ENCODE results near the gene INS. TPM values are rescaled to one million over a fixed set of nuclear protein-coding genes. Genes with fewer than 3 reads are reported as not detected.
A peak's percentile ranks its signal among the peaks of the same experiment; 100 is the strongest.

Gene INS
- total RNA-seq, 1 experiment from 2014 or later, result not detected

GRCh38 chr11:2173150-2173693 is 12.2 kb upstream of the INS start:
- H3K79me2 ChIP-seq (ENCODE audit: insufficient read depth, low read length), result no peaks in the 10 kb centered on the region
- no peaks in the 10 kb centered on the region; a peak in 1 of 5 replicates for H3K9me3 Mint-ChIP-seq
- no peaks in the 10 kb centered on the region for H3K36me3 Mint-ChIP-seq (ENCODE audit: insufficient read depth in 1 of 3, low read depth in 3 of 3)
- no peak overlapping the region for H3K14ac ChIP-seq (ENCODE audit: insufficient read depth, low read length)
- no peak overlapping the region for H2BK12ac ChIP-seq (ENCODE audit: insufficient read length, low read depth, low read length)
- no peaks in the 10 kb centered on the region for H4K20me1 ChIP-seq (ENCODE audit: control insufficient read depth, insufficient read depth, insufficient read length)
- no peaks in the 10 kb centered on the region for H3K27me3 ChIP-seq (ENCODE audit: insufficient read depth, low read length)
- H3K56ac ChIP-seq (ENCODE audit: insufficient read length, low read depth, low read length), result no peak overlapping the region
- no peak overlapping the region for H3K4me2 ChIP-seq (ENCODE audit: insufficient read depth, insufficient read length, low read length)
- no CpG with 5 or more reads among the region's 16 CpGs for WGBS (ENCODE audit: extremely low coverage, insufficient read length, low lambda C conversion rate)
- H3K27me3 Mint-ChIP-seq (ENCODE audit: low read depth), result peaks cover 11% of the 10 kb centered on the region
- no peak overlapping the region for H2BK120ac ChIP-seq (ENCODE audit: low read depth, low read length, poor library complexity, severe bottlenecking)
- H3K9ac ChIP-seq (ENCODE audit: extremely low read depth, insufficient read length, low read length), result no peak overlapping the region
- no peak overlapping the region for H3K27ac ChIP-seq (ENCODE audit: insufficient read length, low read depth, low read length)
- no peak overlapping the region for H2BK15ac ChIP-seq (ENCODE audit: low read depth, low read length)
- H4K5ac ChIP-seq (ENCODE audit: insufficient read length, low read depth, low read length), result no peak overlapping the region
- no peaks in the 10 kb centered on the region for H3K4me1 ChIP-seq (ENCODE audit: insufficient read depth, low read length)
- no peak overlapping the region for H3K18ac ChIP-seq (ENCODE audit: insufficient read length, low read depth, low read length)
- no peak overlapping the region for H4K8ac ChIP-seq (replicated peaks; ENCODE audit: insufficient read length, low read depth, low read length)
- H3K79me1 ChIP-seq (ENCODE audit: insufficient read depth, low read depth, low read length, poor library complexity, severe bottlenecking), result no peaks in the 10 kb centered on the region
- no peak overlapping the region for H3K23ac ChIP-seq (ENCODE audit: insufficient read length, low read depth, low read length)
- H2AK5ac ChIP-seq (ENCODE audit: insufficient read length, low read length), result no peak overlapping the region
- no peak overlapping the region for H2BK20ac ChIP-seq (ENCODE audit: low read depth, low read length, poor library complexity, severe bottlenecking)
- H4K91ac ChIP-seq (ENCODE audit: insufficient read length, low read depth, low read length), result no peak overlapping the region
- H3T11ph ChIP-seq (ENCODE audit: low read length), result no peak overlapping the region
- no peak overlapping the region for H3K4ac ChIP-seq (ENCODE audit: low read depth, low read length)
- no peaks in the 10 kb centered on the region for H3K9me3 ChIP-seq (ENCODE audit: control insufficient read depth, low read depth, low read length)
- H3K23me2 ChIP-seq (ENCODE audit: insufficient read length, low read depth, low read length, poor library complexity, severe bottlenecking), result no peaks in the 10 kb centered on the region
- H2AFZ ChIP-seq (ENCODE audit: low read length), result no peak overlapping the region
- no peak overlapping the region for H3K4me3 Mint-ChIP-seq
- H2BK5ac ChIP-seq (ENCODE audit: insufficient read length, low read length), result no peak overlapping the region
- peak; percentile 62 for DNase-seq
- no peak overlapping the region for H3K27ac Mint-ChIP-seq
- TF ChIP-seq CTCF (conservative IDR thresholded peaks at IDR 0.05), result peak; percentile 68
- H3K4me1 Mint-ChIP-seq, result peaks cover 0 to 5% of the 10 kb centered on the region in 2 experiments; a peak in 1 of 4 replicates

All from H9 (cell line).